ENCODE data around the gene DNAAF3. TPM values are rescaled to one million over a fixed set of nuclear protein-coding genes. Genes with fewer than 3 reads are reported as not detected.

DNAAF3 gene
- total RNA-seq, 1 donor: 0.72 TPM

- Histone ChIP-seq H2AFZ (ENCODE audit: low read length) (no peak overlapping the region), H3K27me3 (ENCODE audit: insufficient read depth, low read length) (peaks cover 50% of the 10 kb centered on the region), H3K36me3 (ENCODE audit: insufficient read depth, low read length) (no peaks in the 10 kb centered on the region), H3K9me3 (ENCODE audit: low read depth, low read length) (no peaks in the 10 kb centered on the region), H3K4me3 (ENCODE audit: insufficient read depth, low read length) (no peak overlapping the region), H4K20me1 (ENCODE audit: insufficient read depth, low read length) (no peaks in the 10 kb centered on the region), H3K79me2 (ENCODE audit: insufficient read depth, low read length) (no peaks in the 10 kb centered on the region), H3K4me1 (ENCODE audit: insufficient read depth, low read length) (no peaks in the 10 kb centered on the region), H3K27ac (ENCODE audit: low read depth, low read length) (no peak overlapping the region), H3K4me2 (ENCODE audit: insufficient read depth, low read length) (no peak overlapping the region)
- peak; percentile 64 for DNase-seq (ENCODE audit: insufficient read length, low spot score, missing footprints)
- TF ChIP-seq, protein P1, sequence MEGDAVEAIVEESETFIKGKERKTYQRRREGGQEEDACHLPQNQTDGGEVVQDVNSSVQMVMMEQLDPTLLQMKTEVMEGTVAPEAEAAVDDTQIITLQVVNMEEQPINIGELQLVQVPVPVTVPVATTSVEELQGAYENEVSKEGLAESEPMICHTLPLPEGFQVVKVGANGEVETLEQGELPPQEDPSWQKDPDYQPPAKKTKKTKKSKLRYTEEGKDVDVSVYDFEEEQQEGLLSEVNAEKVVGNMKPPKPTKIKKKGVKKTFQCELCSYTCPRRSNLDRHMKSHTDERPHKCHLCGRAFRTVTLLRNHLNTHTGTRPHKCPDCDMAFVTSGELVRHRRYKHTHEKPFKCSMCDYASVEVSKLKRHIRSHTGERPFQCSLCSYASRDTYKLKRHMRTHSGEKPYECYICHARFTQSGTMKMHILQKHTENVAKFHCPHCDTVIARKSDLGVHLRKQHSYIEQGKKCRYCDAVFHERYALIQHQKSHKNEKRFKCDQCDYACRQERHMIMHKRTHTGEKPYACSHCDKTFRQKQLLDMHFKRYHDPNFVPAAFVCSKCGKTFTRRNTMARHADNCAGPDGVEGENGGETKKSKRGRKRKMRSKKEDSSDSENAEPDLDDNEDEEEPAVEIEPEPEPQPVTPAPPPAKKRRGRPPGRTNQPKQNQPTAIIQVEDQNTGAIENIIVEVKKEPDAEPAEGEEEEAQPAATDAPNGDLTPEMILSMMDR (IDR thresholded peaks at IDR 0.05; ENCODE audit: extremely low read depth, low read depth, low read length): no peak
Observed at GRCh38 chr19:55146705-55147273, 19.6 kb downstream of the DNAAF3 start.

- TF ChIP-seq, protein P1 (IDR thresholded peaks at IDR 0.05; ENCODE audit: extremely low read depth, low read depth, low read length): peak; percentile 37
- Histone ChIP-seq H3K79me2 (ENCODE audit: insufficient read depth, low read length) (no peaks in the 10 kb centered on the region), H3K27ac (ENCODE audit: low read depth, low read length) (no peak overlapping the region), H4K20me1 (ENCODE audit: insufficient read depth, low read length) (no peaks in the 10 kb centered on the region), H3K4me2 (ENCODE audit: insufficient read depth, low read length) (no peak overlapping the region), H2AFZ (ENCODE audit: low read length) (no peak overlapping the region), H3K9me3 (ENCODE audit: low read depth, low read length) (no peaks in the 10 kb centered on the region), H3K27me3 (ENCODE audit: insufficient read depth, low read length) (peaks cover 52% of the 10 kb centered on the region), H3K36me3 (ENCODE audit: insufficient read depth, low read length) (no peaks in the 10 kb centered on the region), H3K4me3 (ENCODE audit: insufficient read depth, low read length) (no peak overlapping the region), H3K4me1 (ENCODE audit: insufficient read depth, low read length) (no peaks in the 10 kb centered on the region)
- peak; percentile 86 for DNase-seq (ENCODE audit: insufficient read length, low spot score, missing footprints)
Observed at GRCh38 chr19:55146078-55146704, 20.2 kb downstream of the DNAAF3 start.

DNA sequence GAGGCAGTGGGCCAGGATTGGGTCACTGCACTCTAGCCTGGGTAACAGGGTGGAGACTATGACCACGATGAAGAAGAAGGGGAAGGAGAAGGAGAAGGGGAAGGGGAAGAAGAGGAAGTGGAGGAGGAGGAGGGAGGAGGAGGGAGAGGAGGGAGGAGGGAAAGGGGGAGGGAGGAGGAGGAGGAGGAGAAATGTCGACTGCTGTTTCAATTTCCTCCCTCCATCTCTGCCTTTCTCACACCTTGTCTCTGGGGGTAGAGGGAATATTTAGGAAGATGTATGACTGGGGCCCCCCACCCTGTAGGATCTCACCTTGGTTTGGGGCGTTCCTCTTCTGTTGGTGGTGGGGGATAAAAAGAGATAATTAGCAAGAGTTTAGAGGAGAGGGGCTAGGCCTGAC lies 21.2 kb downstream of the DNAAF3 start:
- Histone ChIP-seq H3K27ac (ENCODE audit: low read depth, low read length) (no peak overlapping the region), H3K9me3 (ENCODE audit: low read depth, low read length) (no peaks in the 10 kb centered on the region), H3K79me2 (ENCODE audit: insufficient read depth, low read length) (no peaks in the 10 kb centered on the region), H3K4me2 (ENCODE audit: insufficient read depth, low read length) (no peak overlapping the region), H3K27me3 (ENCODE audit: insufficient read depth, low read length) (peaks cover 52% of the 10 kb centered on the region), H2AFZ (ENCODE audit: low read length) (no peak overlapping the region), H3K36me3 (ENCODE audit: insufficient read depth, low read length) (no peaks in the 10 kb centered on the region), H3K4me1 (ENCODE audit: insufficient read depth, low read length) (no peaks in the 10 kb centered on the region), H4K20me1 (ENCODE audit: insufficient read depth, low read length) (no peaks in the 10 kb centered on the region), H3K4me3 (ENCODE audit: insufficient read depth, low read length) (no peak overlapping the region)
- no peak for DNase-seq (ENCODE audit: insufficient read length, low spot score, missing footprints)
- TF ChIP-seq, protein P1 (IDR thresholded peaks at IDR 0.05; ENCODE audit: extremely low read depth, low read depth, low read length): no peak

DNA sequence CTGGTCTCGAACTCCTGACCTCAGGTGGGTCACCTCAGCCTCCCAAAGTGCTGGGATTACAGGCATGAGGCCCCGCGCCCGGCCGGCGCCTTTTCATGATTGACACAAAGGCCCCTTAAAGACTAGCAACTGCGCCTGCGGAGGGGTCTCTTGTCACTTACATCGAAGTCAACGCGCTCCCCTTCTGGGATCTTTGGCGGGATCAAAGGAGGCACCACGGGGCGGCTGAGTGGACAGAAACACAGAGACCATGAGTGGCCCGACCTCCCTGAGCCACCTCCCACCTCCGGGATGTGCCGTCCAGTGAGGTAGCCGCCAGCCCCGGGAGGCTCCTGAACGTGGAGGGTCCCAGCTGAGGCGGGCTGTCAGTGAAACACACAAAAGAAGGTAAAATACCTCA lies 24.7 kb downstream of the DNAAF3 start:
- Histone ChIP-seq H3K36me3 (ENCODE audit: insufficient read depth, low read length) (no peaks in the 10 kb centered on the region), H3K79me2 (ENCODE audit: insufficient read depth, low read length) (no peaks in the 10 kb centered on the region), H3K9me3 (ENCODE audit: low read depth, low read length) (no peaks in the 10 kb centered on the region), H3K4me2 (ENCODE audit: insufficient read depth, low read length) (no peak overlapping the region), H4K20me1 (ENCODE audit: insufficient read depth, low read length) (no peaks in the 10 kb centered on the region), H3K4me1 (ENCODE audit: insufficient read depth, low read length) (no peaks in the 10 kb centered on the region), H3K4me3 (ENCODE audit: insufficient read depth, low read length) (no peak overlapping the region), H2AFZ (ENCODE audit: low read length) (no peak overlapping the region), H3K27me3 (ENCODE audit: insufficient read depth, low read length) (peaks cover 34% of the 10 kb centered on the region), H3K27ac (ENCODE audit: low read depth, low read length) (no peak overlapping the region)
- TF ChIP-seq, protein P1 (IDR thresholded peaks at IDR 0.05; ENCODE audit: extremely low read depth, low read depth, low read length): no peak
- DNase-seq (ENCODE audit: insufficient read length, low spot score, missing footprints): no peak
